ENCODE measurements around the gene ADAMTS12. TPM values are rescaled to one million over a fixed set of nuclear protein-coding genes. Genes with fewer than 3 reads are reported as not detected.

The ADAMTS12 gene
- total RNA-seq, 1 experiment from 2014 or later: 6.2 TPM

DNA sequence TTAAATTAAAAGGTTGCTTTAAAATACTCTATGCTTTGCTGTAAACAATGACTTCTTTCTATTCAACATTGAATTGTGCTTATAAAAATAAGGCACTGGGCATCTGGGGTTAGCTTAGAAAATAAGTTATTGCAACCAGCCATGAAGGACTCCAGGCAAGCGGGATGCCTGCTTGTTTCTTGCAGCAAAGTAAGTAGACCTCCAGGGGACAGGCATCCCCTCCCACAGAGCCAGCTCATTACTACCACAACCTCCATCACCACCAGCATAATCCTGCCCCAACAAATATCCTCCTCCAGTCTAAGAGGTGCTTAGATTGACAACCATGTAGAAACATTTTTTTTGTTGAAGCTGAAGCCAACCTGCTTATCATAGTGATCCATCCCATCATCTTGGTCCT lies 260.7 kb downstream of the ADAMTS12 start:
- Histone ChIP-seq H4K20me1 (ENCODE audit: control insufficient read depth, insufficient read depth, insufficient read length) (no peaks in the 10 kb centered on the region), H3K9me3 (ENCODE audit: control insufficient read depth, low read depth, low read length) (no peaks in the 10 kb centered on the region), H3K79me1 (ENCODE audit: insufficient read depth, low read depth, low read length, poor library complexity, severe bottlenecking) (no peaks in the 10 kb centered on the region), H3K79me2 (ENCODE audit: insufficient read depth, low read length) (no peaks in the 10 kb centered on the region), H2AK5ac (ENCODE audit: insufficient read length, low read length) (no peak overlapping the region), H3K27me3 (ENCODE audit: insufficient read depth, low read length) (no peaks in the 10 kb centered on the region), H3K23ac (ENCODE audit: insufficient read length, low read depth, low read length) (no peak overlapping the region), H3K27ac (ENCODE audit: insufficient read length, low read depth, low read length) (no peak overlapping the region), H4K8ac (replicated peaks; ENCODE audit: insufficient read length, low read depth, low read length) (no peak overlapping the region), H2BK12ac (ENCODE audit: insufficient read length, low read depth, low read length) (no peak overlapping the region), H3T11ph (ENCODE audit: low read length) (no peak overlapping the region), H2BK120ac (ENCODE audit: low read depth, low read length, poor library complexity, severe bottlenecking) (no peak overlapping the region), H3K9ac (ENCODE audit: extremely low read depth, insufficient read length, low read length) (no peak overlapping the region), H3K14ac (ENCODE audit: insufficient read depth, low read length) (no peak overlapping the region), H3K4me1 (ENCODE audit: insufficient read depth, low read length) (no peaks in the 10 kb centered on the region), H4K91ac (ENCODE audit: insufficient read length, low read depth, low read length) (no peak overlapping the region), H2BK15ac (ENCODE audit: low read depth, low read length) (no peak overlapping the region), H3K56ac (ENCODE audit: insufficient read length, low read depth, low read length) (no peak overlapping the region), H3K4me2 (ENCODE audit: insufficient read depth, insufficient read length, low read length) (no peak overlapping the region), H2BK5ac (ENCODE audit: insufficient read length, low read length) (no peak overlapping the region), H2BK20ac (ENCODE audit: low read depth, low read length, poor library complexity, severe bottlenecking) (no peak overlapping the region), H3K4ac (ENCODE audit: low read depth, low read length) (no peak overlapping the region), H2AFZ (ENCODE audit: low read length) (no peak overlapping the region), H3K23me2 (ENCODE audit: insufficient read length, low read depth, low read length, poor library complexity, severe bottlenecking) (peaks cover 2% of the 10 kb centered on the region), H4K5ac (ENCODE audit: insufficient read length, low read depth, low read length) (no peak overlapping the region), H3K18ac (ENCODE audit: insufficient read length, low read depth, low read length) (no peak overlapping the region)
- TF ChIP-seq, protein P1, sequence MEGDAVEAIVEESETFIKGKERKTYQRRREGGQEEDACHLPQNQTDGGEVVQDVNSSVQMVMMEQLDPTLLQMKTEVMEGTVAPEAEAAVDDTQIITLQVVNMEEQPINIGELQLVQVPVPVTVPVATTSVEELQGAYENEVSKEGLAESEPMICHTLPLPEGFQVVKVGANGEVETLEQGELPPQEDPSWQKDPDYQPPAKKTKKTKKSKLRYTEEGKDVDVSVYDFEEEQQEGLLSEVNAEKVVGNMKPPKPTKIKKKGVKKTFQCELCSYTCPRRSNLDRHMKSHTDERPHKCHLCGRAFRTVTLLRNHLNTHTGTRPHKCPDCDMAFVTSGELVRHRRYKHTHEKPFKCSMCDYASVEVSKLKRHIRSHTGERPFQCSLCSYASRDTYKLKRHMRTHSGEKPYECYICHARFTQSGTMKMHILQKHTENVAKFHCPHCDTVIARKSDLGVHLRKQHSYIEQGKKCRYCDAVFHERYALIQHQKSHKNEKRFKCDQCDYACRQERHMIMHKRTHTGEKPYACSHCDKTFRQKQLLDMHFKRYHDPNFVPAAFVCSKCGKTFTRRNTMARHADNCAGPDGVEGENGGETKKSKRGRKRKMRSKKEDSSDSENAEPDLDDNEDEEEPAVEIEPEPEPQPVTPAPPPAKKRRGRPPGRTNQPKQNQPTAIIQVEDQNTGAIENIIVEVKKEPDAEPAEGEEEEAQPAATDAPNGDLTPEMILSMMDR (conservative IDR thresholded peaks at IDR 0.05): no peak
- no peak for DNase-seq
- Mint-ChIP-seq H3K36me3 (ENCODE audit: insufficient read depth in 1 of 3, low read depth in 3 of 3) (no peaks in the 10 kb centered on the region), H3K4me1 (peaks cover 0 to 6% of the 10 kb centered on the region in 2 experiments; a peak in 3 of 4 replicates), H3K9me3 (no peaks in the 10 kb centered on the region), H3K27me3 (ENCODE audit: low read depth) (no peaks in the 10 kb centered on the region), H3K27ac (no peak overlapping the region), H3K4me3 (no peak overlapping the region)
- no CpG with 5 or more reads among the region's 1 CpG for WGBS (ENCODE audit: extremely low coverage, insufficient read length, low lambda C conversion rate)

Measured in H9 (cell line).